ENCODE data around the gene WWP2. TPM values are rescaled to one million over a fixed set of nuclear protein-coding genes. Genes with fewer than 3 reads are reported as not detected.
A peak's percentile ranks its signal among the peaks of the same experiment; 100 is the strongest.

Gene WWP2
- total RNA-seq, 1 experiment from 2014 or later: 40.2 TPM

DNA sequence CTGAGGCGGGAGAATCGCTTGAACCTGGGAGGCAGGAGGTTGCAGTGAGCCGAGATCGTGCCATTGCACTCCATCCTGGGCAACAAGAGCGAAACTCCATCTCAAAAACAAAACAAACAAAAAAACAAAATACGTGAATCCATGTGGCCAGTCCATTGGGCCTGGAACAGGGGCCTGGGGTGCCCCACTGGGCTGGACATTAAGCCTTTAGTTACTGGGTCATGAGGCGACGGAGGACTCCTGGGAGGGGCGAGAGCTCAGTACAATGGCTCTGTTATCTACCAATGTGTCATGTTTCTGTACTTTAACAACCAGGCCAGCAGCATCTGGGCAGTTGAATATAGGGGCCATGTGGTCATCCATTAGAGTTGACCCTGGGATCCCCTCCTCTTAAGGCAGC lies 170.1 kb downstream of the WWP2 start:
- Histone ChIP-seq H3K56ac (ENCODE audit: insufficient read length, low read depth, low read length) (no peak overlapping the region), H3K23ac (ENCODE audit: insufficient read length, low read depth, low read length) (no peak overlapping the region), H3K27me3 (ENCODE audit: insufficient read depth, low read length) (no peaks in the 10 kb centered on the region), H2BK5ac (ENCODE audit: insufficient read length, low read length) (no peak overlapping the region), H3K27ac (ENCODE audit: insufficient read length, low read depth, low read length) (no peak overlapping the region), H2BK15ac (ENCODE audit: low read depth, low read length) (no peak overlapping the region), H2AK5ac (ENCODE audit: insufficient read length, low read length) (no peak overlapping the region), H2BK120ac (ENCODE audit: low read depth, low read length, poor library complexity, severe bottlenecking) (no peak overlapping the region), H3K14ac (ENCODE audit: insufficient read depth, low read length) (no peak overlapping the region), H2BK20ac (ENCODE audit: low read depth, low read length, poor library complexity, severe bottlenecking) (no peak overlapping the region), H3K4ac (ENCODE audit: low read depth, low read length) (no peak overlapping the region), H4K20me1 (ENCODE audit: control insufficient read depth, insufficient read depth, insufficient read length) (no peaks in the 10 kb centered on the region), H4K91ac (ENCODE audit: insufficient read length, low read depth, low read length) (no peak overlapping the region), H2BK12ac (ENCODE audit: insufficient read length, low read depth, low read length) (no peak overlapping the region), H3K79me1 (ENCODE audit: insufficient read depth, low read depth, low read length, poor library complexity, severe bottlenecking) (no peaks in the 10 kb centered on the region), H3K9me3 (ENCODE audit: control insufficient read depth, low read depth, low read length) (no peaks in the 10 kb centered on the region), H4K5ac (ENCODE audit: insufficient read length, low read depth, low read length) (no peak overlapping the region), H3K23me2 (ENCODE audit: insufficient read length, low read depth, low read length, poor library complexity, severe bottlenecking) (no peaks in the 10 kb centered on the region), H3K18ac (ENCODE audit: insufficient read length, low read depth, low read length) (no peak overlapping the region), H3K4me2 (ENCODE audit: insufficient read depth, insufficient read length, low read length) (no peak overlapping the region), H3T11ph (ENCODE audit: low read length) (no peak overlapping the region), H3K79me2 (ENCODE audit: insufficient read depth, low read length) (no peaks in the 10 kb centered on the region), H3K4me1 (ENCODE audit: insufficient read depth, low read length) (no peaks in the 10 kb centered on the region), H2AFZ (ENCODE audit: low read length) (no peak overlapping the region), H3K9ac (ENCODE audit: extremely low read depth, insufficient read length, low read length) (no peak overlapping the region), H4K8ac (replicated peaks; ENCODE audit: insufficient read length, low read depth, low read length) (no peak overlapping the region)
- DNase-seq: no peak
- H3K4me3 Mint-ChIP-seq: no peak overlapping the region
- no CpG with 5 or more reads among the region's 9 CpGs for WGBS (ENCODE audit: extremely low coverage, insufficient read length, low lambda C conversion rate)
- peaks cover 8 to 17% of the 10 kb centered on the region in 2 experiments for H3K4me1 Mint-ChIP-seq
- H3K27me3 Mint-ChIP-seq (ENCODE audit: low read depth): no peaks in the 10 kb centered on the region; the same call in 1 of the 2 replicates
- no peaks in the 10 kb centered on the region for H3K9me3 Mint-ChIP-seq
- TF ChIP-seq, protein P1, sequence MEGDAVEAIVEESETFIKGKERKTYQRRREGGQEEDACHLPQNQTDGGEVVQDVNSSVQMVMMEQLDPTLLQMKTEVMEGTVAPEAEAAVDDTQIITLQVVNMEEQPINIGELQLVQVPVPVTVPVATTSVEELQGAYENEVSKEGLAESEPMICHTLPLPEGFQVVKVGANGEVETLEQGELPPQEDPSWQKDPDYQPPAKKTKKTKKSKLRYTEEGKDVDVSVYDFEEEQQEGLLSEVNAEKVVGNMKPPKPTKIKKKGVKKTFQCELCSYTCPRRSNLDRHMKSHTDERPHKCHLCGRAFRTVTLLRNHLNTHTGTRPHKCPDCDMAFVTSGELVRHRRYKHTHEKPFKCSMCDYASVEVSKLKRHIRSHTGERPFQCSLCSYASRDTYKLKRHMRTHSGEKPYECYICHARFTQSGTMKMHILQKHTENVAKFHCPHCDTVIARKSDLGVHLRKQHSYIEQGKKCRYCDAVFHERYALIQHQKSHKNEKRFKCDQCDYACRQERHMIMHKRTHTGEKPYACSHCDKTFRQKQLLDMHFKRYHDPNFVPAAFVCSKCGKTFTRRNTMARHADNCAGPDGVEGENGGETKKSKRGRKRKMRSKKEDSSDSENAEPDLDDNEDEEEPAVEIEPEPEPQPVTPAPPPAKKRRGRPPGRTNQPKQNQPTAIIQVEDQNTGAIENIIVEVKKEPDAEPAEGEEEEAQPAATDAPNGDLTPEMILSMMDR (conservative IDR thresholded peaks at IDR 0.05): no peak
- peaks cover 10 to 52% (median 22%) of the 10 kb centered on the region in 3 experiments; a peak in 6 of 7 replicates for H3K36me3 Mint-ChIP-seq (ENCODE audit: insufficient read depth in 1 of 3, low read depth in 3 of 3)
- peak overlapping the region in 2 of 3 experiments; percentile 4 to 57; a peak in 1 of 7 replicates for H3K27ac Mint-ChIP-seq

Measured in H9 (cell line).